ENCODE results near the gene RELT. TPM values are rescaled to one million over a fixed set of nuclear protein-coding genes. Genes with fewer than 3 reads are reported as not detected.

Gene RELT
- total RNA-seq: 8.8 and 12.5 TPM in 2 replicates

GRCh38 chr11:73376160-73376802 is at the start of gene RELT:
Gene RELT, plus strand, starts transcription at chr11:73376399. Its CDS starts 12,738 bp downstream, at chr11:73389137.

Other genes starting within 250 kb of the RELT start
- 23.8 and 24.1 TPM in 2 replicates for gene FCHSD2, start 234.1 kb upstream of the RELT start, total RNA-seq
- gene P2RY2, start 158.1 kb upstream of the RELT start, total RNA-seq: 3.3 and 5.7 TPM in 2 replicates
- gene P2RY6, start 104.1 kb upstream of the RELT start, total RNA-seq: 0.29 and 0.33 TPM in 2 replicates
- gene ARHGEF17, start 68.1 kb upstream of the RELT start, total RNA-seq: 27.0 and 36.6 TPM in 2 replicates
- 14.9 and 20.9 TPM in 2 replicates for gene FAM168A, start 221.7 kb downstream of the RELT start, total RNA-seq